Astrocyte (in vitro differentiated cells and primary cell): ENCODE measurements around the gene CLCA2. TPM values are rescaled to one million over a fixed set of nuclear protein-coding genes. Genes with fewer than 3 reads are reported as not detected.

Experiments
- DNase-seq: peaks from one replicate; pipeline ENCODE4 v3.0.0-alpha.2; 2010; ENCODE audit warnings: low read depth
- FAIRE-seq: peaks from 2 replicates; lab custom pipeline; 2011; peaks lifted over from hg19 to GRCh38; lab: Jason Lieb, UNC
- H2AFZ ChIP-seq: 2 replicates; pipeline ENCODE4 v1.6.0; 2012; ENCODE audit warnings: low read depth, low read length, inconsistent platforms
- H3K27ac ChIP-seq: 2 replicates; pipeline ENCODE4 v1.5.1; 2011; ENCODE audit warnings: low read depth, low read length, inconsistent platforms
- H3K27me3 ChIP-seq: 2 replicates; pipeline ENCODE4 v1.6.0; 2011; ENCODE audit warnings: low read length, inconsistent platforms; ENCODE audit not compliant: insufficient read depth
- H3K36me3 ChIP-seq: 2 replicates; pipeline ENCODE4 v1.5.1; 2011; ENCODE audit warnings: low read length, inconsistent platforms; ENCODE audit not compliant: insufficient read depth
- H3K4me1 ChIP-seq: 2 replicates; pipeline ENCODE4 v1.5.1; 2011; ENCODE audit warnings: low read length, inconsistent platforms; ENCODE audit not compliant: insufficient read depth
- H3K4me2 ChIP-seq: 2 replicates; pipeline ENCODE4 v1.6.0; 2012; ENCODE audit warnings: low read length, inconsistent platforms
- H3K4me3 ChIP-seq: 2 replicates; pipeline ENCODE4 v1.5.1; 2011; ENCODE audit warnings: low read depth, mild to moderate bottlenecking, low read length, inconsistent platforms; ENCODE audit not compliant: insufficient read depth
- H3K79me2 ChIP-seq: 2 replicates; pipeline ENCODE4 v1.6.0; 2012; ENCODE audit warnings: mild to moderate bottlenecking, low read length, inconsistent platforms; ENCODE audit not compliant: insufficient read depth
- H3K9ac ChIP-seq: 2 replicates; pipeline ENCODE4 v1.6.0; 2012; ENCODE audit warnings: mild to moderate bottlenecking, low read length, inconsistent platforms
- H3K9me3 ChIP-seq: 2 replicates; pipeline ENCODE4 v1.5.1; 2012; ENCODE audit warnings: low read depth, mild to moderate bottlenecking, low read length, inconsistent platforms; ENCODE audit not compliant: insufficient read depth
- H4K20me1 ChIP-seq: 2 replicates; pipeline ENCODE4 v1.6.0; 2012; ENCODE audit warnings: low read length, inconsistent platforms; ENCODE audit not compliant: insufficient read depth
- H3K27ac Mint-ChIP-seq: one replicate; pipeline ENCODE4 v1.8.0; 2021; ENCODE audit warnings: mild to moderate bottlenecking, mixed read lengths; ENCODE audit not compliant: unreplicated experiment
- H3K27me3 Mint-ChIP-seq: one replicate; pipeline ENCODE4 v1.8.0; 2021; ENCODE audit warnings: low read depth, mixed read lengths; ENCODE audit not compliant: unreplicated experiment
- H3K36me3 Mint-ChIP-seq: one replicate; pipeline ENCODE4 v1.8.0; 2021; ENCODE audit warnings: low read depth, mixed read lengths; ENCODE audit not compliant: unreplicated experiment
- H3K4me1 Mint-ChIP-seq: one replicate; pipeline ENCODE4 v1.8.0; 2021; ENCODE audit warnings: low read depth, mixed read lengths; ENCODE audit not compliant: unreplicated experiment
- H3K4me3 Mint-ChIP-seq: one replicate; pipeline ENCODE4 v1.8.0; 2021; ENCODE audit warnings: mild to moderate bottlenecking, moderate library complexity, mixed read lengths; ENCODE audit not compliant: unreplicated experiment
- H3K9me3 Mint-ChIP-seq: one replicate; pipeline ENCODE4 v1.8.0; 2021; ENCODE audit warnings: mild to moderate bottlenecking, mixed read lengths; ENCODE audit not compliant: unreplicated experiment
- EZH2 ChIP-seq: IDR thresholded peaks from 2 replicates; pipeline ENCODE4 v1.6.1; 2012; ENCODE audit warnings: mild to moderate bottlenecking, low read length, inconsistent platforms; ENCODE audit not compliant: insufficient read depth
- total RNA-seq: library from RNA; stranded (reverse); gene quantifications from 2 replicates; pipeline ENCODE4 v1.2.1, GENCODE V29; 2021
- TF ChIP-seq, protein P1 (sequence below): IDR thresholded peaks from 2 replicates; pipeline ENCODE4 v1.5.1; 2011; ENCODE audit warnings: low read depth, mild to moderate bottlenecking, inconsistent platforms, low read length, moderate library complexity; ENCODE audit not compliant: insufficient read depth

Gene CLCA2
- total RNA-seq, 1 donor from 2014 or later = 0.77 TPM

DNA sequence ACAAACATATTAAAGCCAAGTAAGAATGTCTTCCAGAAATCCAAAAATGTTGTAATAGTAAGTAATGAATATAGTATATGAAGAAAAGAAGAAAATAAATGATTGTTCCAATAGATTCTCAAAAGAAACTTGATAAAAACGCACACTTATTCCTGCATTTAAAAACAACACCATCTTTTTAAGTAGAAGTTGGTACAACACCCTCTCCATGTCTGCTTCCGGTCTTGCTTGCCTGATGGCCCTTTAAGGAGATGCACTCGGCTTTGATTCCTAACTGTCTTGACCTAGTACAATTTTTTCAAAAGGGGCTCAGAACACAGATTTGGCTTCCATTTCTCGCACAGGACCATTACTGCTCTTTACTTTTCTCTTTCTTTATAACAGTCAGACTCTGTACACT lies 53.7 kb downstream of the CLCA2 start:
- Mint-ChIP-seq H3K27ac (no peak overlapping the region), H3K4me1 (peaks cover 4% of the 10 kb centered on the region), H3K9me3 (no peaks in the 10 kb centered on the region), H3K36me3 (no peaks in the 10 kb centered on the region), H3K27me3 (peaks cover 2% of the 10 kb centered on the region), H3K4me3 (no peak overlapping the region)
- TF ChIP-seq, protein P1, sequence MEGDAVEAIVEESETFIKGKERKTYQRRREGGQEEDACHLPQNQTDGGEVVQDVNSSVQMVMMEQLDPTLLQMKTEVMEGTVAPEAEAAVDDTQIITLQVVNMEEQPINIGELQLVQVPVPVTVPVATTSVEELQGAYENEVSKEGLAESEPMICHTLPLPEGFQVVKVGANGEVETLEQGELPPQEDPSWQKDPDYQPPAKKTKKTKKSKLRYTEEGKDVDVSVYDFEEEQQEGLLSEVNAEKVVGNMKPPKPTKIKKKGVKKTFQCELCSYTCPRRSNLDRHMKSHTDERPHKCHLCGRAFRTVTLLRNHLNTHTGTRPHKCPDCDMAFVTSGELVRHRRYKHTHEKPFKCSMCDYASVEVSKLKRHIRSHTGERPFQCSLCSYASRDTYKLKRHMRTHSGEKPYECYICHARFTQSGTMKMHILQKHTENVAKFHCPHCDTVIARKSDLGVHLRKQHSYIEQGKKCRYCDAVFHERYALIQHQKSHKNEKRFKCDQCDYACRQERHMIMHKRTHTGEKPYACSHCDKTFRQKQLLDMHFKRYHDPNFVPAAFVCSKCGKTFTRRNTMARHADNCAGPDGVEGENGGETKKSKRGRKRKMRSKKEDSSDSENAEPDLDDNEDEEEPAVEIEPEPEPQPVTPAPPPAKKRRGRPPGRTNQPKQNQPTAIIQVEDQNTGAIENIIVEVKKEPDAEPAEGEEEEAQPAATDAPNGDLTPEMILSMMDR = no peak
- no peak for TF ChIP-seq EZH2
- Histone ChIP-seq H3K36me3 (no peaks in the 10 kb centered on the region), H3K27me3 (no peaks in the 10 kb centered on the region), H3K4me1 (no peaks in the 10 kb centered on the region), H3K9me3 (no peaks in the 10 kb centered on the region), H3K4me2 (no peak overlapping the region), H3K9ac (no peak overlapping the region), H3K4me3 (no peak overlapping the region), H3K79me2 (no peaks in the 10 kb centered on the region), H4K20me1 (no peaks in the 10 kb centered on the region), H2AFZ (no peak overlapping the region), H3K27ac (no peak overlapping the region)
- FAIRE-seq = no peak
- DNase-seq = no peak

DNA sequence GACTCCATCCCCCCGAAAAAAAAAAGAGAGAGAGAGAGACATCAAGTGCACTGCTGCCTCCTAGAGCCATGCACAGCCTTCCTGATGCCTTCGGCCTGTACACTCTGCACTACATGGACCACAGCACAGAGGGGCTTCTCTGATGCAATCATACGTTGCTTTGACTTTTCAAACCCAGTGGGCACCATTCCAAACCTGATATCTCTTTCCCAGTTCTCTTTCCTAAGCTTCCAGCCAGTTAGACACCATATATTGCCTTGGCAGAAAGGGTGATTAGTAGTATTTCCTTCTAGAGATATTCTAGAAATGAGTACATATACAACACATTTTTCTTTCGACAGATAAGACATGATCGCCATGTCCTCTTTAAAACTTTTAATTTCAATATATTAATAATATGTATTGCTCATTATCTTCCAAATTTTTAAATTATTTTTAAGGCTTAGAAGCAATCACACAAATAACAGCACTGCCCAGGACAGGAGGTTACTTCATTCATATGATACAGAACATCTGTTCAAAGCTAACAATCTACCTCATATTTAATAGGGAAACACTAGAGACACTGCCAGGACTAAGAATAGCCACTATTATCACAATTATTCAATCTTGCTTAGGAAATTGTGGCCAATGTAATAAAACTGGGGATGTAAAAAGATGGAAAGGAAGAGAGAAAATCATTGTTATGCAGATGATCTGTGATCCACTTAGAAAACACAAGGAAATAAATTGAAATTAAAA lies 54.6 kb downstream of the CLCA2 start:
- Histone ChIP-seq H3K27me3 (no peaks in the 10 kb centered on the region), H3K4me3 (no peak overlapping the region), H3K9me3 (no peaks in the 10 kb centered on the region), H3K27ac (no peak overlapping the region), H3K79me2 (no peaks in the 10 kb centered on the region), H4K20me1 (no peaks in the 10 kb centered on the region), H3K9ac (no peak overlapping the region), H2AFZ (no peak overlapping the region), H3K4me1 (no peaks in the 10 kb centered on the region), H3K36me3 (no peaks in the 10 kb centered on the region), H3K4me2 (no peak overlapping the region)
- Mint-ChIP-seq H3K27me3 (peaks cover 2% of the 10 kb centered on the region), H3K36me3 (no peaks in the 10 kb centered on the region), H3K9me3 (no peaks in the 10 kb centered on the region), H3K27ac (no peak overlapping the region), H3K4me3 (no peak overlapping the region), H3K4me1 (peaks cover 4% of the 10 kb centered on the region)
- DNase-seq (no peak), FAIRE-seq (no peak)
- no peak for TF ChIP-seq EZH2
- TF ChIP-seq, protein P1 = no peak

DNA sequence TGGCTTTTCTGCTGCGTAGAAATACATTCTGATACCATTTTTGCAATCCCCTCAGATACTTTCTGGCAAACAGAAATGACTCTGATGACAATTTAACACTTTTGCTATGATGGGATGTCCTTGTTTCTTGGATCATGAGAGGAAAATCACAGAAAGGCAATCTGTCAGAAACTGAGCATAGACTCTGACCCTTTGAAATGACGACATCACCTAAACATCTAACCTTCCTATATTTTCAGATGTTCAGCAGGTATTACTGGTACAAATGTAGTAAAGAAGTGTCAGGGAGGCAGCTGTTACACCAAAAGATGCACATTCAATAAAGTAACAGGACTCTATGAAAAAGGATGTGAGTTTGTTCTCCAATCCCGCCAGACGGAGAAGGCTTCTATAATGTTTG lies 58.0 kb downstream of the CLCA2 start:
- Mint-ChIP-seq H3K36me3 (no peaks in the 10 kb centered on the region), H3K27ac (no peak overlapping the region), H3K27me3 (no peaks in the 10 kb centered on the region), H3K9me3 (no peaks in the 10 kb centered on the region), H3K4me3 (no peak overlapping the region), H3K4me1 (peaks cover under 1% of the 10 kb centered on the region)
- H3K9ac ChIP-seq = no peak overlapping the region
- no peaks in the 10 kb centered on the region for H3K9me3 ChIP-seq
- TF ChIP-seq, protein P1 = no peak
- no peak for TF ChIP-seq EZH2
- no peak overlapping the region for H3K27ac ChIP-seq
- DNase-seq (no peak), FAIRE-seq (no peak)
- peaks cover 6% of the 10 kb centered on the region for H3K4me1 ChIP-seq
- H3K27me3 ChIP-seq = no peaks in the 10 kb centered on the region
- H2AFZ ChIP-seq = peak overlapping the region; percentile 5
- H4K20me1 ChIP-seq = no peaks in the 10 kb centered on the region
- H3K4me3 ChIP-seq = no peak overlapping the region
- no peaks in the 10 kb centered on the region for H3K36me3 ChIP-seq
- H3K79me2 ChIP-seq = no peaks in the 10 kb centered on the region
- H3K4me2 ChIP-seq = no peak overlapping the region
